ENCODE results near the gene MVB12B.

The MVB12B gene

GRCh38 chr9:126424511-126424910 lies 97.9 kb downstream of the MVB12B start:
- no peak for TF ChIP-seq CTCF (IDR thresholded peaks at IDR 0.05)
- Histone ChIP-seq H3K4me3 (no peak overlapping the region), H3K27ac (no peak overlapping the region)
- no peak for DNase-seq (ENCODE audit: low spot score)

GRCh38 chr9:126428534-126429175 lies 102.0 kb downstream of the MVB12B start:
- no peak overlapping the region for H3K27ac ChIP-seq
- no peak for DNase-seq (ENCODE audit: low spot score)
- no peak for TF ChIP-seq CTCF (IDR thresholded peaks at IDR 0.05)
- H3K4me3 ChIP-seq: no peak overlapping the region

GRCh38 chr9:126429190-126429589 lies 102.6 kb downstream of the MVB12B start:
- DNase-seq (ENCODE audit: low spot score): no peak
- no peak overlapping the region for H3K4me3 ChIP-seq
- no peak for TF ChIP-seq CTCF (IDR thresholded peaks at IDR 0.05)
- no peak overlapping the region for H3K27ac ChIP-seq

- no peak for TF ChIP-seq CTCF (IDR thresholded peaks at IDR 0.05)
- Histone ChIP-seq H3K4me3 (no peak overlapping the region), H3K27ac (no peak overlapping the region)
- DNase-seq (ENCODE audit: low spot score): no peak
These were observed 103.5 kb downstream of the MVB12B start for GRCh38 chr9:126430124-126430523.

- Histone ChIP-seq H3K27ac (no peak overlapping the region), H3K4me3 (no peak overlapping the region)
- TF ChIP-seq CTCF (IDR thresholded peaks at IDR 0.05): no peak
- peak; percentile 26 for DNase-seq (ENCODE audit: low spot score)
These were observed 104.6 kb downstream of the MVB12B start for GRCh38 chr9:126431077-126431742.

GRCh38 chr9:126432659-126433058 lies 106.0 kb downstream of the MVB12B start:
- no peak overlapping the region for H3K27ac ChIP-seq
- peak; percentile 40 for DNase-seq (ENCODE audit: low spot score)

More at GRCh38 chr9:126432659-126433058, 106.0 kb downstream of the MVB12B start:
- no peak for TF ChIP-seq CTCF (IDR thresholded peaks at IDR 0.05)
- H3K4me3 ChIP-seq: no peak overlapping the region

Measured in coronary artery (tissue), 2 donors.